Measurements from ENCODE around the gene HSPA12B. TPM values are rescaled to one million over a fixed set of nuclear protein-coding genes. Genes with fewer than 3 reads are reported as not detected.

The HSPA12B gene
- polyA plus RNA-seq, 1 of the 3 experiments (the other 2 are of a cell fraction) = 0.46 TPM

- POLR2A ChIA-PET = no interaction called here
- H3K4me1 ChIP-seq (ENCODE audit: control insufficient read depth in 1 of 2, insufficient read depth in 2 of 2, low read depth in 1 of 2, low read length in 1 of 2) = peaks cover 27 to 33% of the 10 kb centered on the region in 2 experiments; a peak in 3 of 4 replicates
- DNase-seq = no peak
- peaks cover 7 to 9% of the 10 kb centered on the region in 2 experiments for H3K36me3 ChIP-seq (replicated peaks in 1 of 2; ENCODE audit: control insufficient read depth in 1 of 2, insufficient read depth in 2 of 2, low read length in 1 of 2)
- H2AFZ ChIP-seq (ENCODE audit: low read depth) = no peak overlapping the region
- no peaks in the 10 kb centered on the region for H3K9me3 ChIP-seq
- H3K79me2 ChIP-seq (ENCODE audit: insufficient read depth) = peaks cover 40% of the 10 kb centered on the region
- TF ChIP-seq EP300 (IDR thresholded peaks at IDR 0.05; ENCODE audit: borderline replicate concordance in 1 of 2, low read depth in 1 of 2, low read length in 1 of 2) (no peak), SIN3A (IDR thresholded peaks at IDR 0.05; ENCODE audit: borderline replicate concordance, low read depth, low read length) (no peak), NRF1 (IDR thresholded peaks at IDR 0.05; ENCODE audit: low read depth, low read length) (no peak), FOXM1 (IDR thresholded peaks at IDR 0.05; ENCODE audit: low read depth) (no peak), MAX (IDR thresholded peaks at IDR 0.05; ENCODE audit: low read depth) (no peak), ELF1 (IDR thresholded peaks at IDR 0.05) (no peak), USF2 (IDR thresholded peaks at IDR 0.05; ENCODE audit: borderline replicate concordance, low read depth, low read length) (no peak), JUND (IDR thresholded peaks at IDR 0.05) (no peak), CTCF (IDR thresholded peaks at IDR 0.05) (no peak), RCOR1 (IDR thresholded peaks at IDR 0.05; ENCODE audit: low read length) (no peak), FOSL2 (IDR thresholded peaks at IDR 0.05; ENCODE audit: borderline replicate concordance, low read depth) (no peak), EZH2phosphoT487 (IDR thresholded peaks at IDR 0.05; ENCODE audit: borderline replicate concordance, low read depth) (no peak), FOXJ3 (CRISPR knock-in tag; IDR thresholded peaks at IDR 0.05) (no peak)
- TF ChIP-seq, protein P1, sequence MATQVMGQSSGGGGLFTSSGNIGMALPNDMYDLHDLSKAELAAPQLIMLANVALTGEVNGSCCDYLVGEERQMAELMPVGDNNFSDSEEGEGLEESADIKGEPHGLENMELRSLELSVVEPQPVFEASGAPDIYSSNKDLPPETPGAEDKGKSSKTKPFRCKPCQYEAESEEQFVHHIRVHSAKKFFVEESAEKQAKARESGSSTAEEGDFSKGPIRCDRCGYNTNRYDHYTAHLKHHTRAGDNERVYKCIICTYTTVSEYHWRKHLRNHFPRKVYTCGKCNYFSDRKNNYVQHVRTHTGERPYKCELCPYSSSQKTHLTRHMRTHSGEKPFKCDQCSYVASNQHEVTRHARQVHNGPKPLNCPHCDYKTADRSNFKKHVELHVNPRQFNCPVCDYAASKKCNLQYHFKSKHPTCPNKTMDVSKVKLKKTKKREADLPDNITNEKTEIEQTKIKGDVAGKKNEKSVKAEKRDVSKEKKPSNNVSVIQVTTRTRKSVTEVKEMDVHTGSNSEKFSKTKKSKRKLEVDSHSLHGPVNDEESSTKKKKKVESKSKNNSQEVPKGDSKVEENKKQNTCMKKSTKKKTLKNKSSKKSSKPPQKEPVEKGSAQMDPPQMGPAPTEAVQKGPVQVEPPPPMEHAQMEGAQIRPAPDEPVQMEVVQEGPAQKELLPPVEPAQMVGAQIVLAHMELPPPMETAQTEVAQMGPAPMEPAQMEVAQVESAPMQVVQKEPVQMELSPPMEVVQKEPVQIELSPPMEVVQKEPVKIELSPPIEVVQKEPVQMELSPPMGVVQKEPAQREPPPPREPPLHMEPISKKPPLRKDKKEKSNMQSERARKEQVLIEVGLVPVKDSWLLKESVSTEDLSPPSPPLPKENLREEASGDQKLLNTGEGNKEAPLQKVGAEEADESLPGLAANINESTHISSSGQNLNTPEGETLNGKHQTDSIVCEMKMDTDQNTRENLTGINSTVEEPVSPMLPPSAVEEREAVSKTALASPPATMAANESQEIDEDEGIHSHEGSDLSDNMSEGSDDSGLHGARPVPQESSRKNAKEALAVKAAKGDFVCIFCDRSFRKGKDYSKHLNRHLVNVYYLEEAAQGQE (IDR thresholded peaks at IDR 0.05; ENCODE audit: low read depth, low read length) = peak; percentile 84
- TF ChIP-seq, protein P2, sequence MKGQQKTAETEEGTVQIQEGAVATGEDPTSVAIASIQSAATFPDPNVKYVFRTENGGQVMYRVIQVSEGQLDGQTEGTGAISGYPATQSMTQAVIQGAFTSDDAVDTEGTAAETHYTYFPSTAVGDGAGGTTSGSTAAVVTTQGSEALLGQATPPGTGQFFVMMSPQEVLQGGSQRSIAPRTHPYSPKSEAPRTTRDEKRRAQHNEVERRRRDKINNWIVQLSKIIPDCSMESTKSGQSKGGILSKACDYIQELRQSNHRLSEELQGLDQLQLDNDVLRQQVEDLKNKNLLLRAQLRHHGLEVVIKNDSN (IDR thresholded peaks at IDR 0.05; ENCODE audit: borderline replicate concordance, low read depth) = peak; percentile 21; the same call in 1 of the 2 replicates
- peaks cover 15% of the 10 kb centered on the region for H3F3A ChIP-seq (replicated peaks; ENCODE audit: insufficient read depth)
- no peaks in the 10 kb centered on the region for H3K9me2 ChIP-seq
- peak overlapping the region in 1 of 2 experiments; percentile 74; a peak in 2 of 4 replicates for H3K4me3 ChIP-seq (ENCODE audit: low read depth in 2 of 2, low read length in 1 of 2)
- peaks cover 45% of the 10 kb centered on the region for H4K20me1 ChIP-seq (ENCODE audit: insufficient read depth)
- H3K9ac ChIP-seq = no peak overlapping the region
- no peak overlapping the region; a peak in 1 of 4 replicates for H3K27ac ChIP-seq (ENCODE audit: low read depth in 2 of 2, low read length in 1 of 2)
- H3K4me2 ChIP-seq = peak overlapping the region; percentile 96
- no peaks in the 10 kb centered on the region for H3K27me3 ChIP-seq (ENCODE audit: insufficient read depth)
- 96% methylated on average over 15 of the region's 17 CpGs for WGBS (ENCODE audit: low lambda C conversion rate)
- CTCF ChIA-PET = interaction anchor here (0.8 to 6.4 kb wide), 8 partner anchors 9 to 110 kb away, joined by 3 to 161 read pairs (median 18); partner anchors contain the start of genes ADISSP and AP5S1
Observed at GRCh38 chr20:3784216-3784853, 51.9 kb downstream of the HSPA12B start.
